GM23338 (cell line): Measurements from ENCODE around the gene PRPF18. TPM values are rescaled to one million over a fixed set of nuclear protein-coding genes. Genes with fewer than 3 reads are reported as not detected.

Experiments used
- ATAC-seq: fragments of 200-7000 bp; cut with Tn5 transposase; 3 replicates; pipeline ENCODE4 v1.9.1; 2020
- DNase-seq: peaks from one replicate; pipeline ENCODE4 v3.0.0-alpha.2; 2015; ENCODE audit warnings: low spot score
- H2AFZ ChIP-seq: fragments of 200-600 bp; sonication (generic); 2 replicates; pipeline ENCODE4 v1.8.0; 2016; ENCODE audit warnings: antibody characterized with exemption, mild to moderate bottlenecking, moderate library complexity
- H3F3A ChIP-seq: fragments of 200-600 bp; sonication (generic); replicated peaks from 2 replicates; pipeline ENCODE4 v1.8.0; 2017; ENCODE audit warnings: antibody characterized with exemption, mixed run types, low read depth
- H3K27ac ChIP-seq: fragments of 200-600 bp; sonication (generic); 2 replicates; pipeline ENCODE4 v1.6.1; 2016; ENCODE audit warnings: low read depth
- H3K27me3 ChIP-seq: fragments of 200-600 bp; sonication (generic); 2 replicates; pipeline ENCODE4 v1.8.0; 2016; ENCODE audit warnings: mild to moderate bottlenecking, mixed run types, moderate library complexity; ENCODE audit not compliant: insufficient read depth
- H3K36me3 ChIP-seq: fragments of 200-600 bp; sonication (generic); 2 replicates; pipeline ENCODE4 v1.8.0; 2016; ENCODE audit warnings: mild to moderate bottlenecking; ENCODE audit not compliant: insufficient read depth
- H3K4me1 ChIP-seq: fragments of 200-600 bp; sonication (generic); 2 replicates; pipeline ENCODE4 v1.8.0; 2016; ENCODE audit warnings: mild to moderate bottlenecking, moderate library complexity; ENCODE audit not compliant: insufficient read depth
- H3K4me2 ChIP-seq: fragments of 200-600 bp; sonication (generic); 2 replicates; pipeline ENCODE4 v1.7.1; 2017; ENCODE audit warnings: mixed run types
- H3K4me3 ChIP-seq: fragments of 200-600 bp; sonication (generic); 2 replicates; pipeline ENCODE4 v1.6.1; 2016; ENCODE audit warnings: mixed run types
- H3K79me2 ChIP-seq: fragments of 200-600 bp; sonication (generic); replicated peaks from 2 replicates; pipeline ENCODE4 v1.8.0; 2017; ENCODE audit warnings: mild to moderate bottlenecking; ENCODE audit not compliant: insufficient read depth
- H3K9me2 ChIP-seq: fragments of 200-600 bp; sonication (generic); 2 replicates; pipeline ENCODE4 v1.8.0; 2017; ENCODE audit not compliant: insufficient read depth
- H4K20me1 ChIP-seq: fragments of 200-600 bp; sonication (generic); replicated peaks from 2 replicates; pipeline ENCODE4 v1.8.0; 2017; ENCODE audit warnings: mild to moderate bottlenecking; ENCODE audit not compliant: insufficient read depth
- H3K27ac Mint-ChIP-seq: 2 replicates; pipeline ENCODE4 v1.8.0; 2020; ENCODE audit warnings: inconsistent platforms, mild to moderate bottlenecking, moderate library complexity, mixed read lengths
- H3K27me3 Mint-ChIP-seq: 3 replicates; pipeline ENCODE4 v1.8.0; 2022; ENCODE audit warnings: low read depth, mild to moderate bottlenecking, moderate library complexity, mixed read lengths, inconsistent platforms; ENCODE audit not compliant: insufficient read depth, poor library complexity
- H3K36me3 Mint-ChIP-seq: 3 replicates; pipeline ENCODE4 v1.8.0; 2021; ENCODE audit warnings: low read depth, mild to moderate bottlenecking, inconsistent platforms, moderate library complexity, mixed read lengths
- H3K4me1 Mint-ChIP-seq: 3 replicates; pipeline ENCODE4 v1.8.0; 2020; ENCODE audit warnings: mild to moderate bottlenecking, inconsistent platforms, mixed read lengths
- H3K4me3 Mint-ChIP-seq: 3 replicates; pipeline ENCODE4 v1.8.0; 2021; ENCODE audit warnings: moderate library complexity, mild to moderate bottlenecking, inconsistent platforms, mixed read lengths
- H3K9me3 Mint-ChIP-seq: 3 replicates; pipeline ENCODE4 v1.8.0; 2020; ENCODE audit warnings: moderate library complexity, mild to moderate bottlenecking, inconsistent platforms, mixed read lengths
- CREB1 ChIP-seq: fragments of 250-450 bp; sonication (Bioruptor Pico); IDR thresholded peaks from 2 replicates; pipeline ENCODE4 v1.5.0; 2020; ENCODE audit warnings: low read depth, mild to moderate bottlenecking, moderate library complexity
- CTCF ChIP-seq, 2 experiments: fragments of 200-600 bp in 1 of 2; sonication (generic) in 1 of 2; conservative IDR thresholded peaks; 2 replicates each; pipeline versions ENCODE4 v1.5.1 to v1.6.1; 2016 to 2017; ENCODE audit warnings: antibody characterized with exemption in 2 of 2, low read depth in 2 of 2, mild to moderate bottlenecking in 2 of 2, moderate library complexity in 1 of 2
- EZH2 ChIP-seq: fragments of 200-600 bp; sonication (generic); IDR thresholded peaks from one replicate; pipeline ENCODE4 v1.8.0; 2017; ENCODE audit warnings: antibody characterized with exemption, mild to moderate bottlenecking, low read depth; ENCODE audit not compliant: unreplicated experiment
- STAT1 ChIP-seq: IDR thresholded peaks from one replicate; pipeline ENCODE4 v1.6.1; 2016; ENCODE audit warnings: antibody characterized with exemption; ENCODE audit not compliant: unreplicated experiment
- ZNF331 ChIP-seq: fragments of 250-450 bp; sonication (Bioruptor Pico); IDR thresholded peaks from 2 replicates; pipeline ENCODE4 v1.5.0; 2020; ENCODE audit warnings: low read depth, mild to moderate bottlenecking, moderate library complexity
- ZNF462 ChIP-seq: fragments of 250-450 bp; sonication (Bioruptor Pico); IDR thresholded peaks from 2 replicates; pipeline ENCODE4 v1.5.0; 2020; ENCODE audit warnings: mild to moderate bottlenecking, moderate library complexity
- polyA plus RNA-seq: library from polyadenylated mRNA; unstranded; fragments of >200 nt; fragmentation: Nextera tagmentation; extraction: Ambion mirVana; gene quantifications from 2 replicates; pipeline ENCODE4 v1.2.1, GENCODE V29; 2016
- total RNA-seq: library from RNA; depleted of rRNA; stranded (reverse); fragments of >200 nt; shearing (Covaris generic); gene quantifications from 2 replicates; pipeline ENCODE4 v1.2.3, GENCODE V29; 2014

Gene PRPF18
- total and polyA plus RNA-seq, 2 experiments from 2014 or later = 15.1 to 17.2 TPM

GRCh38 chr10:13657101-13657680, 70.4 kb downstream of the PRPF18 start:
- no peak overlapping the region for H2AFZ ChIP-seq
- no peaks in the 10 kb centered on the region; the same call in 1 of the 2 replicates for H3K4me1 ChIP-seq
- no peak overlapping the region for H3K27ac Mint-ChIP-seq
- ATAC-seq (no peak), DNase-seq (no peak)
- TF ChIP-seq STAT1 = no peak
- no peak for TF ChIP-seq ZNF462
- no peak for TF ChIP-seq CREB1
- no peak for TF ChIP-seq ZNF331 (CRISPR knock-in tag)
- no peak for TF ChIP-seq EZH2
- TF ChIP-seq CTCF (conservative IDR thresholded peaks at IDR 0.05; ENCODE audit: low read depth in 2 of 2) = no peak
- H3K36me3 ChIP-seq = no peaks in the 10 kb centered on the region
- peaks cover 41% of the 10 kb centered on the region for H3K36me3 Mint-ChIP-seq
- 0 out of 2 replicates have a peak, but pooled peaks cover 3% of the 10 kb centered on the region for H4K20me1 ChIP-seq
- peaks cover 14% of the 10 kb centered on the region; the same call in 2 of the 3 replicates for H3K4me1 Mint-ChIP-seq
- H3K4me3 Mint-ChIP-seq = no peak overlapping the region
- no peak overlapping the region for H3K4me3 ChIP-seq
- no peaks in the 10 kb centered on the region for H3K79me2 ChIP-seq
- H3K9me3 Mint-ChIP-seq = no peaks in the 10 kb centered on the region
- H3K4me2 ChIP-seq = no peak overlapping the region
- H3K9me2 ChIP-seq = no peaks in the 10 kb centered on the region
- no peaks in the 10 kb centered on the region for H3K27me3 ChIP-seq
- peaks cover 7% of the 10 kb centered on the region for H3K27me3 Mint-ChIP-seq
- no peaks in the 10 kb centered on the region for H3F3A ChIP-seq
- no peak overlapping the region for H3K27ac ChIP-seq
